ENCODE measurements around the gene TBATA. TPM values are rescaled to one million over a fixed set of nuclear protein-coding genes. Genes with fewer than 3 reads are reported as not detected.

Gene TBATA
- not detected in 2 replicates for total RNA-seq (2014; rRNA removed; shearing (Covaris generic))
- not detected in 2 replicates for polyA plus RNA-seq (2015; cell fraction: cytosol; rRNA removed)
- polyA plus RNA-seq (2015; cell fraction: nucleus; rRNA removed) = not detected in 2 replicates

- DNase-seq (ENCODE audit: low read depth) = no peak
Measured at GRCh38 chr10:70785190-70785589, at the start of gene TBATA. TBATA (minus strand) TSS chr10:70785377; CDS start chr10:70783379, 1,998 bp downstream.

GRCh38 chr10:70834441-70835151, 49.4 kb upstream of the TBATA start:
- no peak for DNase-seq (ENCODE audit: low read depth)

- DNase-seq (ENCODE audit: low read depth) = no peak
Measured at GRCh38 chr10:70834021-70834420, 48.8 kb upstream of the TBATA start.

- DNase-seq (ENCODE audit: low read depth) = no peak
Measured at GRCh38 chr10:70833601-70834000, 48.4 kb upstream of the TBATA start.

GRCh38 chr10:70832852-70833528, 47.8 kb upstream of the TBATA start:
- DNase-seq (ENCODE audit: low read depth) = peak; percentile 91

GRCh38 chr10:70832221-70832620, 47.0 kb upstream of the TBATA start:
- DNase-seq (ENCODE audit: low read depth) = no peak

GRCh38 chr10:70830164-70830563, 45.0 kb upstream of the TBATA start:
- DNase-seq (ENCODE audit: low read depth) = no peak

GRCh38 chr10:70829543-70829942, 44.4 kb upstream of the TBATA start:
- DNase-seq (ENCODE audit: low read depth) = no peak

- no peak for DNase-seq (ENCODE audit: low read depth)
Measured at GRCh38 chr10:70828923-70829322, 43.7 kb upstream of the TBATA start.

GRCh38 chr10:70827086-70827757, 42.0 kb upstream of the TBATA start:
- peak; percentile 31 for DNase-seq (ENCODE audit: low read depth)

- no peak for DNase-seq (ENCODE audit: low read depth)
Measured at GRCh38 chr10:70822076-70822820, 37.1 kb upstream of the TBATA start.

- DNase-seq (ENCODE audit: low read depth) = no peak
Measured at GRCh38 chr10:70820976-70821750, 36.0 kb upstream of the TBATA start.

- DNase-seq (ENCODE audit: low read depth) = peak; percentile 89
Measured at GRCh38 chr10:70816220-70816894, 31.2 kb upstream of the TBATA start.

- DNase-seq (ENCODE audit: low read depth) = peak; percentile 76
Measured at GRCh38 chr10:70815504-70816219, 30.5 kb upstream of the TBATA start, which contains the start of gene SGPL1. SGPL1 (plus strand) TSS chr10:70815948; CDS start chr10:70816854, 906 bp downstream.

- no peak for DNase-seq (ENCODE audit: low read depth)
Measured at GRCh38 chr10:70814126-70814525, 28.9 kb upstream of the TBATA start.

GRCh38 chr10:70812814-70813213, 27.6 kb upstream of the TBATA start:
- DNase-seq (ENCODE audit: low read depth) = no peak

GRCh38 chr10:70811881-70812280, 26.7 kb upstream of the TBATA start:
- DNase-seq (ENCODE audit: low read depth) = no peak

GRCh38 chr10:70810967-70811366, 25.8 kb upstream of the TBATA start:
- DNase-seq (ENCODE audit: low read depth) = no peak

- no peak for DNase-seq (ENCODE audit: low read depth)
Measured at GRCh38 chr10:70809726-70810125, 24.5 kb upstream of the TBATA start.
